C4-2B (cell line): ENCODE results near the gene SMARCC1.
"Not testable (repeated sequence)": the region's sequence is repeated elsewhere in the genome, so short reads cannot be mapped to it uniquely, and the experiment has no call there.

Experiments
- H3K27ac ChIP-seq: fragments of 450-650 bp; 2 replicates; pipeline ENCODE4 v1.5.1; 2017
- ZFX ChIP-seq: fragments of 450-650 bp; IDR thresholded peaks from 2 replicates; pipeline ENCODE4 v1.6.1; 2017
- TF ChIP-seq, protein P1 (sequence below): fragments of 450-650 bp; conservative IDR thresholded peaks from 2 replicates; pipeline ENCODE4 v1.5.1; 2017; ENCODE audit warnings: mild to moderate bottlenecking

Gene SMARCC1

DNA sequence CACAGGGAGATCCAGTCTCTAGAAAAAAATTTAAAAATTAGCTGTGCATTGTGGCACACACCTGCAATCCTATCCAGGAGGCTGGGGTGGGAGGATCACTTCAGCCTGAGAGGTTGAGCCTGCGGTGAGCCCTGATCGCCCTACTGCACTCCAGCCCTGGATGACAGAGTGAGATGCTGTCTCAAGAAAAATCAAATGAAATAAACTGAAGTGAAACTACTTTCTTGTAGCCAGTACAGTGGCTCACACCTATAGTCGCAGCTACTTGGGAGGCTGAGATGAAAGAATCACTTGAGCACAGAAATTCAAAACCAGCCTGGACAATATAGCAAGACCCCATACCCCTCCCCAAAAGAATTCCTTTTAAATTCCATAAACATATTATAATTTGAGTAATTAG lies 35.4 kb downstream of the SMARCC1 start:
- H3K27ac ChIP-seq = no peak overlapping the region
- TF ChIP-seq, protein P1, sequence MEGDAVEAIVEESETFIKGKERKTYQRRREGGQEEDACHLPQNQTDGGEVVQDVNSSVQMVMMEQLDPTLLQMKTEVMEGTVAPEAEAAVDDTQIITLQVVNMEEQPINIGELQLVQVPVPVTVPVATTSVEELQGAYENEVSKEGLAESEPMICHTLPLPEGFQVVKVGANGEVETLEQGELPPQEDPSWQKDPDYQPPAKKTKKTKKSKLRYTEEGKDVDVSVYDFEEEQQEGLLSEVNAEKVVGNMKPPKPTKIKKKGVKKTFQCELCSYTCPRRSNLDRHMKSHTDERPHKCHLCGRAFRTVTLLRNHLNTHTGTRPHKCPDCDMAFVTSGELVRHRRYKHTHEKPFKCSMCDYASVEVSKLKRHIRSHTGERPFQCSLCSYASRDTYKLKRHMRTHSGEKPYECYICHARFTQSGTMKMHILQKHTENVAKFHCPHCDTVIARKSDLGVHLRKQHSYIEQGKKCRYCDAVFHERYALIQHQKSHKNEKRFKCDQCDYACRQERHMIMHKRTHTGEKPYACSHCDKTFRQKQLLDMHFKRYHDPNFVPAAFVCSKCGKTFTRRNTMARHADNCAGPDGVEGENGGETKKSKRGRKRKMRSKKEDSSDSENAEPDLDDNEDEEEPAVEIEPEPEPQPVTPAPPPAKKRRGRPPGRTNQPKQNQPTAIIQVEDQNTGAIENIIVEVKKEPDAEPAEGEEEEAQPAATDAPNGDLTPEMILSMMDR = no peak
- TF ChIP-seq ZFX = no peak

DNA sequence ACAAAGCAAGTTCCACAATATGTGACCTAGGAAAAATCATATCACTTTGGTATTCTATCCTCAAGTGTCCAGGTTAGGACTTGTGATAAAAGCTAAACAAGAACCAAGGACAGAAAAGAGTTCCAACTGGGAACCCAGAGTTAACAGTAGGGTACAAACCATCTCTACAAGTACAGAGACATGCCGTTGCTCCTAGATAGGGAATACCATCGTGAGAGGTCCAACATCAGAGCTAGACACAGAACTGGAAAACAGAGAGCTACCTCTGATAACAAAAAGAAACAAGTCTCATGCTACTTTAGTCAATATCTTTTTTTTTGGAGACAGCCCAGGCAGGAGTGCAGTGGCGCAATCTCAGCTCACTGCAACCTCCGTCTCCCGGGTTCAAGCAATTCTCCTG lies 37.8 kb downstream of the SMARCC1 start:
- no peak overlapping the region for H3K27ac ChIP-seq

DNA sequence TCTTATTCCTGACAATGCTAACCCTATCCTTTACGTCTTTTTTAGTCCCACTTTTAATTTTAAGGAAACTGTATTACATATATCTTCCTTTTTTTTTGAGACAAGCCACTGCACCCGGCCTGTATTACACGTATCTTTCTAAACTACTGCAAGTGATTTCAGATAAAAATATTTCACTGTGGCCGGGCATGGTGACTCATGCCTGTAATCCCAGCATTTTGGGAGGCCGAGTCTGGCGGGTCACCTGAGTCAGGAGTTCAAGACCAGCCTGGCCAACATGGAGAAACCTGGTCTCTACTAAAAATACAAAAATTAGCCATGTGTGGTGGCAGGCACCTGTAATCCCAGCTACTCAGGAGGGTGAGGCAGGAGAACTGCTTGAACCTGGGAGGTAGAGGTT lies 38.3 kb downstream of the SMARCC1 start:
- H3K27ac ChIP-seq = not testable (repeated sequence)

More for the DNA sequence above, 37.8 kb downstream of the SMARCC1 start:
- TF ChIP-seq ZFX = no peak
- TF ChIP-seq, protein P1 = no peak

DNA sequence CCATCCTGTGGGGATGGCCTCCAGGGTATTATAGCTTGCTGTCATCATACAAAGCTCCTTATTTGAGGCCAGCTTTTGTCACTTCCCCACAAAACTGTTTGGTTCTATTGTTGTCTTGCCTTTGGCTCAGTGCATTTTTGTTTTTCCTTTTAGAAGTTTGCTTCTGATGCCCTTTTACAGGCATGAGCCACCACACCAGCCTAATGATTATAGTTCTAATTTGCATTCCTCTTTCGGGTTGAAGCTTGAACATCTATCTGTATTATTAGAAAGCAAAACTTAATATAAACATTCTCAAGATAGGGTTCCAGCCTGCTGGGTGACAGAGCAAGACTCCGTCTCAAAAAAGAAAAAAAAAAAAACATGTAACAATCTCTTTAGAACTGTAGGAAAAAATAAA lies 39.8 kb downstream of the SMARCC1 start:
- no peak for TF ChIP-seq ZFX
- TF ChIP-seq, protein P1 = no peak

DNA sequence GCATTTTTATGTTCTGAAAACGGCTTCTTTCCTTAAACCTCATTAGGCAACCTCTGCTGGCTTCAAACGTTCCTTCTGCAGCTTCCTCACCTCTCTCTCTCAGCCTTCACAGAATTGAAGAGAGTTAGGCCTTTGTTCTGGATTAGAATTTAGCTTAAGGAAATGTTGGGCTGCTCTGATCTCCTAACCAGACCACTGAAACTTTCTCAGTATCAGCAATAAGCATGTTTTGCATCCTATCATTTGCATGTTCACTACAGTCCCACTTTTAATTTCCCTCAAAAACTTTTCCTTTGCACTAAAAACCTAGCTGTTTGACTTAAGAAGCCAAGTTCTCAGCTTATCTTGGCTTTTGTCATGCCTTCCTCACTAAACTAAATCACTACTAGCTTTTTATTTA lies 49.5 kb downstream of the SMARCC1 start:
- no peak for TF ChIP-seq ZFX
- TF ChIP-seq, protein P1 = no peak
- no peak overlapping the region for H3K27ac ChIP-seq

More for the DNA sequence above, 39.8 kb downstream of the SMARCC1 start:
- H3K27ac ChIP-seq = no peak overlapping the region

DNA sequence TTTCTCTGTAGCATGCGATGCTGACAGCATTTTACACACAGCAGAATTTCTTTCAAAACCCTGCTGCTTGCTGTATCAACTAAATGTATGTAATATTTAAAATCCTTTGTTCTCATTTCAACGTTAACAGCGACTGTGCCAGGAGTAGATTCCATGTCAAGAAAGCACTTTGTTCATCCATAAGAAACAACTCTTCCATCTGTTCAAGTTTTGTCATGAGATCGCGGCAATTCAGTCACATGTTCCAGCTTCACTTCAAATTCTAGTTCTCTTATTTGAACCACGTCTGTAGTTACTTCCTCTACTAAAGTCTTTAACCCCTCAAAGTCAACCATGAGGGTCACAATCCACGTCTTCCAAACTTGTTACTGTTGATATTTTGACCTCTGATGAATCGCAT lies 50.6 kb downstream of the SMARCC1 start:
- H3K27ac ChIP-seq = no peak overlapping the region
- TF ChIP-seq, protein P1 = no peak
- no peak for TF ChIP-seq ZFX

DNA sequence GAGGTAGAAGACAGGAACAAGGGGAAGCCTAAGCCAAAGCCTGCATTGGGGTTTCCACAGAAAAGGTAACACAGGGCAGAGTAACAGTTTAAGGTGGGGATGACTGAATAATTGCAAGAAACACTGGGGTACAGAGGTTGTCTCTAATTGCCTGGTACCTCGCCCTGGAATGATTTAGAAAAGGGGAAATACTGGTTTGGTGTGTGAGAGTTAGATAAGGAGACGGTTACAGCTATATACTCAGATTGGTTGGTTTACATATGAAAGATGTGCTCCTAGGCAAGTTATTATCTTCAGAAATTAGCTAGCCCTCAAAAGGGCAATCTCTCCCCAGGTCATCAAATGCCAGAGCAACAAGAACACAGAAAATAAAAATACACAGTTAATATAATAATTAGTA lies 58.8 kb downstream of the SMARCC1 start:
- no peak overlapping the region for H3K27ac ChIP-seq

DNA sequence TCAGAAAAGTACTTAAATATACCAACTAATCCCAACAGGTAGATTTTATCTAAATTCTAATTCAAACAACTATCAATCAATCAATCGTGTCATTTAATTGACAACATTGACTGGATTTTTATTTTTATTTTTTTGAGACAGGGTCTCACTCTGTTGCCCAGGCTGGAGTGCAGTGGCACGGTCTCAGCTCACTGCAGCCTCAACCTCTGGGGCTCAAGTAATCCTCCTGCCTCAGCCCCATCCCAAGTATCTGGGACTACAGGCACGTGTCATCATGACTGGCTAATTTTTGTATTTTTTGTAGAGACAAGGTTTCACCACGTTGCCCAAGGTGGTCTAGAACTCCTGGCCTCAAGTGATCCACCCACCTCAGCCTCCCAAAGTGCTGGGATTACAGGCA lies 64.2 kb downstream of the SMARCC1 start:
- not testable (repeated sequence) for H3K27ac ChIP-seq

More for the DNA sequence above, 58.8 kb downstream of the SMARCC1 start:
- TF ChIP-seq ZFX = no peak
- TF ChIP-seq, protein P1 = no peak

DNA sequence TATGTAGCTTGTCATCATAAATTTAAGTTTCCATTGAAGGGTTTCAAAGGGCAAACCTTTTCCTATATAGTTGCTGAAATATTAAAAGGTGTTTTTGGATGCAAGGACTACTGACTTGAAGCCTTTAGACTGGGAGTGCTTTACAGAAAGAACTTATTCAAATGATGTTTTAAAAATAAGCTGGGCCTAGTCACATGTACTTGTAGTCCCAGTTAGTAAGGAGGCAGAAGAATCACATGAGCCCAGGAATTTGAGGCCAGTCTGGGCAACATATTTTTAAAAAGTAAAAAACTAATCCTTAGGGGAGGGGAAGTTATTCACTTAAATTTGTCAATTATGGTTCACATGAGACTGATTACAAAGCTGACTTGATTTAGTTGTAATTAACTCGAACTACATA lies 65.0 kb downstream of the SMARCC1 start:
- H3K27ac ChIP-seq = no peak overlapping the region
- no peak for TF ChIP-seq ZFX
- TF ChIP-seq, protein P1 = no peak
